ENCODE measurements around the gene GRIN1.

- TF ChIP-seq CTCF (conservative IDR thresholded peaks at IDR 0.05 in 1 of 2, IDR thresholded peaks at IDR 0.05 in 1 of 2; ENCODE audit: extremely low read depth in 1 of 2, insufficient read depth in 1 of 2, low read depth in 1 of 2, low read length in 2 of 2) (no peak), EZH2 (IDR thresholded peaks at IDR 0.05; ENCODE audit: borderline replicate concordance, low read length) (no peak)
Observed at GRCh38 chr9:137114220-137114612, 24.7 kb upstream of the GRIN1 start.

All from mammary epithelial cell (primary cell).